Panc1 (cell line): ENCODE results near the gene GALR1. TPM values are rescaled to one million over a fixed set of nuclear protein-coding genes. Genes with fewer than 3 reads are reported as not detected.
A peak's percentile ranks its signal among the peaks of the same experiment; 100 is the strongest.
"Not testable (repeated sequence)": the region's sequence is repeated elsewhere in the genome, so short reads cannot be mapped to it uniquely, and the experiment has no call there.

ENCODE experiments used
- ATAC-seq: fragments of 200-7000 bp; cut with Tn5 transposase; 2 replicates; pipeline ENCODE4 v1.9.1; 2020; ENCODE audit warnings: mild to moderate bottlenecking, moderate library complexity
- BruUV-seq: library from RNA; stranded (reverse); fragments of 400-500 nt; replicated peaks from 2 replicates; lab custom pipeline; 2021; lab: Mats Ljungman, UMichigan
- CTCF ChIA-PET: fragments of 300-600 bp; sonication (Branson Sonifier 250); formaldehyde crosslinking; loops from one replicate; lab custom pipeline; 2022; ENCODE audit warnings: antibody characterized with exemption; lab: Charles Lee
- POLR2A ChIA-PET: fragments of 300-600 bp; sonication (Branson Sonifier 250); formaldehyde crosslinking; loops from one replicate; lab custom pipeline; 2022; ENCODE audit warnings: antibody characterized with exemption; lab: Charles Lee
- DNase-seq: peaks from one replicate; pipeline ENCODE4 v3.0.0-alpha.2; 2010; ENCODE audit warnings: low read depth, low spot score
- H3K27ac ChIP-seq: 2 replicates; pipeline ENCODE4 v1.5.1; 2011; ENCODE audit warnings: mild to moderate bottlenecking, low read length, inconsistent platforms
- H3K27me3 ChIP-seq: fragments of 200-500 bp; sonication (Bioruptor generic); 2 replicates; pipeline ENCODE4 v1.6.0; 2014; ENCODE audit warnings: low read length, inconsistent platforms; ENCODE audit not compliant: control insufficient read depth, insufficient read depth
- H3K36me3 ChIP-seq: fragments of 200-500 bp; sonication (Bioruptor generic); 2 replicates; pipeline ENCODE4 v1.5.1; 2014; ENCODE audit warnings: inconsistent platforms, mild to moderate bottlenecking, low read length, moderate library complexity; ENCODE audit not compliant: control insufficient read depth, insufficient read depth
- H3K4me1 ChIP-seq: 2 replicates; pipeline ENCODE4 v1.5.1; 2011; ENCODE audit warnings: inconsistent platforms, mild to moderate bottlenecking, low read length, moderate library complexity; ENCODE audit not compliant: control insufficient read depth, insufficient read depth
- H3K4me3 ChIP-seq, 2 experiments: 2 replicates each; pipeline ENCODE4 v1.5.1; 2011 to 2012; ENCODE audit warnings: low read depth in 2 of 2, low read length in 2 of 2, mild to moderate bottlenecking in 2 of 2, inconsistent platforms in 1 of 2, moderate library complexity in 1 of 2
- H3K9me3 ChIP-seq: fragments of 200-500 bp; sonication (Bioruptor generic); 2 replicates; pipeline ENCODE4 v1.5.1; 2014; ENCODE audit warnings: low read depth, mild to moderate bottlenecking, inconsistent platforms, low read length, moderate library complexity; ENCODE audit not compliant: control insufficient read depth, insufficient read depth
- POLR2AphosphoS5 ChIP-seq: IDR thresholded peaks from 2 replicates; pipeline ENCODE4 v1.6.1; 2012; ENCODE audit warnings: mild to moderate bottlenecking, low read depth, low read length, moderate library complexity
- SIN3A ChIP-seq: IDR thresholded peaks from 2 replicates; pipeline ENCODE4 v1.6.1; 2012; ENCODE audit warnings: low read depth, mild to moderate bottlenecking, low read length, moderate library complexity, borderline replicate concordance; ENCODE audit not compliant: insufficient read depth
- TCF7L2 ChIP-seq: IDR thresholded peaks from 2 replicates; pipeline ENCODE4 v1.6.1; 2011; ENCODE audit warnings: mild to moderate bottlenecking, low read depth, low read length, inconsistent platforms
- in situ Hi-C: cut with HindIII; loops from 2 replicates; pipeline ENCODE4 v1.10.0; 2016; ENCODE audit warnings: low sequenced_read_pairs, low pct_unique_long_range_greater_than_20kb
- intact Hi-C: fragments of 100-400 bp; cut with micrococcal nuclease; formaldehyde crosslinking; loops from one replicate; pipeline ENCODE4 v1.10.0; 2022; ENCODE audit not compliant: unreplicated experiment
- total RNA-seq: library from RNA; stranded (reverse); gene quantifications from one replicate; pipeline ENCODE4 v1.2.1, GENCODE V29; 2021; ENCODE audit not compliant: unreplicated experiment
- TF ChIP-seq, protein P1 (sequence below): fragments of 450-650 bp; IDR thresholded peaks from 2 replicates; pipeline ENCODE4 v1.5.1; 2017; ENCODE audit warnings: mild to moderate bottlenecking
- TF ChIP-seq, protein P2 (sequence below), 2 experiments: IDR thresholded peaks; 2 replicates each; pipeline ENCODE4 v1.6.1; 2011 to 2012; ENCODE audit warnings: low read depth in 2 of 2, control low read depth in 1 of 2, low read length in 1 of 2, mild to moderate bottlenecking in 1 of 2, moderate library complexity in 1 of 2; ENCODE audit not compliant: insufficient read depth in 1 of 2

The GALR1 gene
- total RNA-seq, 1 experiment from 2014 or later, result not detected

DNA sequence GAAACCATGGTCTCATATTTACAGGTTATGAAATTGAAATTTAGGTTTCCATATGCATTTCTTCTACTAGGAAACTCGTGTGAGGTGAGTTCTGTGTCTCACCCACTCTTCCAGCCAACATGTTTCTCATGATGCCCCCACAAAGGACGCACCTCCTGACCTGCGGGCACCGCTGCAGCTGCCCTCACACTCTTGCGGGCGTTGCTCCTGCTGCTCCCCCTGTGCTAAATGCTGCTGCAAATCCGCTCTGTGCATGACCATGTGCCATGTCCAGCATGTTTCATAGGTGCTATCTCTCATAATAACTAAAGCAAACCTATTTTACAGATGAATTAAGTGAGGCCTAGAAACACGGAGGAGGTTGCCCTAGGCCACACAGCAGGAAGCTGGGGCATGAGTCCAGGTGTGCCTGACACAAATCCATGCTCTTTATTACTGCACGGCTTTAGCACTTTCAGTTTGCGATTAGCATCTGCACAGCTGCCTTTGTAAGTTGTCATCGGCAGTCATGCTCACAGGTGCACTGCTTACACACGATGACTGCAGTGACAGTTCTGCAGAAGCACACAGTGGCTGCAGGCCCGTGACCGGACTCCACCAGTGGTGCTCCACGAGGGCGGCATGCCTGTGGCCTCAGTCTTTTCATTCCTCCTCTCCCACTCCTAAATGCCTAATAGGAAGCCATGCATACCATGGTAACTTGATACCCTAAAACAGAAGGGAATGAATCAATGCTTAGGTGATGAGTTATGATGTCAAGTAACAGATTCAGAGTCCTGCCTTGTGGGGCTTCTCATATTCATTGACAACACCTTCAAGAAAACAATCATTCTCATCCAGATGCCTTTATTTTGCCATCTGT, 14.9 kb upstream of the GALR1 start:
- H3K27ac ChIP-seq, result no peak overlapping the region
- BruUV-seq, result no TSS peak
- ATAC-seq (peak; percentile 30; the same call in 1 of the 2 replicates), DNase-seq (no peak)
- H3K4me1 ChIP-seq, result no peaks in the 10 kb centered on the region
- in situ Hi-C loops, result no loop called here
- H3K4me3 ChIP-seq, result no peak overlapping the region
- ChIA-PET POLR2A (no interaction called here), CTCF (no interaction called here)
- no peaks in the 10 kb centered on the region for H3K27me3 ChIP-seq
- intact Hi-C loops, result no loop called here
- H3K9me3 ChIP-seq, result peaks cover 16% of the 10 kb centered on the region
- no peaks in the 10 kb centered on the region for H3K36me3 ChIP-seq
- TF ChIP-seq, protein P1, sequence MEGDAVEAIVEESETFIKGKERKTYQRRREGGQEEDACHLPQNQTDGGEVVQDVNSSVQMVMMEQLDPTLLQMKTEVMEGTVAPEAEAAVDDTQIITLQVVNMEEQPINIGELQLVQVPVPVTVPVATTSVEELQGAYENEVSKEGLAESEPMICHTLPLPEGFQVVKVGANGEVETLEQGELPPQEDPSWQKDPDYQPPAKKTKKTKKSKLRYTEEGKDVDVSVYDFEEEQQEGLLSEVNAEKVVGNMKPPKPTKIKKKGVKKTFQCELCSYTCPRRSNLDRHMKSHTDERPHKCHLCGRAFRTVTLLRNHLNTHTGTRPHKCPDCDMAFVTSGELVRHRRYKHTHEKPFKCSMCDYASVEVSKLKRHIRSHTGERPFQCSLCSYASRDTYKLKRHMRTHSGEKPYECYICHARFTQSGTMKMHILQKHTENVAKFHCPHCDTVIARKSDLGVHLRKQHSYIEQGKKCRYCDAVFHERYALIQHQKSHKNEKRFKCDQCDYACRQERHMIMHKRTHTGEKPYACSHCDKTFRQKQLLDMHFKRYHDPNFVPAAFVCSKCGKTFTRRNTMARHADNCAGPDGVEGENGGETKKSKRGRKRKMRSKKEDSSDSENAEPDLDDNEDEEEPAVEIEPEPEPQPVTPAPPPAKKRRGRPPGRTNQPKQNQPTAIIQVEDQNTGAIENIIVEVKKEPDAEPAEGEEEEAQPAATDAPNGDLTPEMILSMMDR, result no peak
- TF ChIP-seq TCF7L2, result no peak
- no peak for TF ChIP-seq POLR2AphosphoS5
- TF ChIP-seq SIN3A, result no peak
- TF ChIP-seq, protein P2, sequence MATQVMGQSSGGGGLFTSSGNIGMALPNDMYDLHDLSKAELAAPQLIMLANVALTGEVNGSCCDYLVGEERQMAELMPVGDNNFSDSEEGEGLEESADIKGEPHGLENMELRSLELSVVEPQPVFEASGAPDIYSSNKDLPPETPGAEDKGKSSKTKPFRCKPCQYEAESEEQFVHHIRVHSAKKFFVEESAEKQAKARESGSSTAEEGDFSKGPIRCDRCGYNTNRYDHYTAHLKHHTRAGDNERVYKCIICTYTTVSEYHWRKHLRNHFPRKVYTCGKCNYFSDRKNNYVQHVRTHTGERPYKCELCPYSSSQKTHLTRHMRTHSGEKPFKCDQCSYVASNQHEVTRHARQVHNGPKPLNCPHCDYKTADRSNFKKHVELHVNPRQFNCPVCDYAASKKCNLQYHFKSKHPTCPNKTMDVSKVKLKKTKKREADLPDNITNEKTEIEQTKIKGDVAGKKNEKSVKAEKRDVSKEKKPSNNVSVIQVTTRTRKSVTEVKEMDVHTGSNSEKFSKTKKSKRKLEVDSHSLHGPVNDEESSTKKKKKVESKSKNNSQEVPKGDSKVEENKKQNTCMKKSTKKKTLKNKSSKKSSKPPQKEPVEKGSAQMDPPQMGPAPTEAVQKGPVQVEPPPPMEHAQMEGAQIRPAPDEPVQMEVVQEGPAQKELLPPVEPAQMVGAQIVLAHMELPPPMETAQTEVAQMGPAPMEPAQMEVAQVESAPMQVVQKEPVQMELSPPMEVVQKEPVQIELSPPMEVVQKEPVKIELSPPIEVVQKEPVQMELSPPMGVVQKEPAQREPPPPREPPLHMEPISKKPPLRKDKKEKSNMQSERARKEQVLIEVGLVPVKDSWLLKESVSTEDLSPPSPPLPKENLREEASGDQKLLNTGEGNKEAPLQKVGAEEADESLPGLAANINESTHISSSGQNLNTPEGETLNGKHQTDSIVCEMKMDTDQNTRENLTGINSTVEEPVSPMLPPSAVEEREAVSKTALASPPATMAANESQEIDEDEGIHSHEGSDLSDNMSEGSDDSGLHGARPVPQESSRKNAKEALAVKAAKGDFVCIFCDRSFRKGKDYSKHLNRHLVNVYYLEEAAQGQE (IDR thresholded peaks at IDR 0.05; ENCODE audit: insufficient read depth in 1 of 2, low read depth in 2 of 2, low read length in 1 of 2), result no peak

DNA sequence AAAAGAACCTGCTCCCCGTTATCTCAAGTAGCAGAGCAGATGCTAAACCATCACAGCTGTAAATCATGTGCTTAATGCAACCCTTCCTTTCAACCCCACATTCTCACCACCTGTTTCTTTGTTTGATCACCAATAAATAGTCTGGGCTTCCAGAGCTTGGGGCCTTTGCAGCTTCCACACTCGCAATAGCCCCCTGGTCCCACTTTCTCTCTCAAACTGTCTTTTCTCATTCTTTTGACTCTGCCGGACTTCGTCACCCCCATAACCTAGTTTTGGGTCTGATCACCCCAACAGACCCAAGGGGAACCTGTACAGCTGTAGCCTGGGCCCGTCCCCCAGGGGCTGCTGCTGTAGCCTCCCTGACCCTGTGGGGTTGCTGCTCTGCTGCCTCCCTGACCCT, 10.4 kb upstream of the GALR1 start:
- CTCF ChIA-PET, DNase-seq, H3K27ac ChIP-seq, H3K4me3 ChIP-seq, H3K36me3 ChIP-seq, intact Hi-C loops, POLR2A ChIA-PET, in situ Hi-C loops, ATAC-seq, H3K4me1 ChIP-seq, BruUV-seq, H3K27me3 ChIP-seq: not testable (repeated sequence)
- peaks cover 19% of the 10 kb centered on the region for H3K9me3 ChIP-seq
